HEK293 (cell line): ENCODE measurements around the gene DLG1.

Source experiments
- ZNF214 ChIP-seq: fragments of 450-650 bp; formaldehyde crosslinking; IDR thresholded peaks from 2 replicates; pipeline ENCODE4 v1.5.1; 2017; ENCODE audit warnings: missing biosample characterization, mild to moderate bottlenecking, missing genetic modification characterization, borderline replicate concordance
- ZNF274 ChIP-seq, 2 experiments: fragments of 200-500 bp in 1 of 2; fragments of 450-650 bp in 1 of 2; sonication (Bioruptor generic) in 1 of 2; formaldehyde crosslinking in 1 of 2; IDR thresholded peaks; 2 replicates each; pipeline versions ENCODE4 v1.5.1 to v1.6.1; 2014 to 2016; ENCODE audit warnings: borderline replicate concordance in 1 of 2, inconsistent platforms in 1 of 2, low read length in 1 of 2, missing biosample characterization in 1 of 2, missing genetic modification characterization in 1 of 2
- ZNF354C ChIP-seq: fragments of 450-650 bp; formaldehyde crosslinking; IDR thresholded peaks from 2 replicates; pipeline ENCODE4 v1.5.1; 2016; ENCODE audit warnings: missing biosample characterization, missing genetic modification characterization, low read depth, borderline replicate concordance
- ZNF514 ChIP-seq: fragments of 450-650 bp; formaldehyde crosslinking; IDR thresholded peaks from 2 replicates; pipeline ENCODE4 v1.5.1; 2016; ENCODE audit warnings: missing biosample characterization, missing genetic modification characterization
- TF ChIP-seq, protein P1 (sequence below): fragments of 450-650 bp; formaldehyde crosslinking; IDR thresholded peaks from 2 replicates; pipeline ENCODE4 v1.5.1; 2016; ENCODE audit warnings: missing biosample characterization, missing genetic modification characterization
- TF ChIP-seq, protein P2 (sequence below): fragments of 450-650 bp; formaldehyde crosslinking; IDR thresholded peaks from 2 replicates; pipeline ENCODE4 v1.5.1; 2016; ENCODE audit warnings: missing biosample characterization, missing genetic modification characterization

DNA sequence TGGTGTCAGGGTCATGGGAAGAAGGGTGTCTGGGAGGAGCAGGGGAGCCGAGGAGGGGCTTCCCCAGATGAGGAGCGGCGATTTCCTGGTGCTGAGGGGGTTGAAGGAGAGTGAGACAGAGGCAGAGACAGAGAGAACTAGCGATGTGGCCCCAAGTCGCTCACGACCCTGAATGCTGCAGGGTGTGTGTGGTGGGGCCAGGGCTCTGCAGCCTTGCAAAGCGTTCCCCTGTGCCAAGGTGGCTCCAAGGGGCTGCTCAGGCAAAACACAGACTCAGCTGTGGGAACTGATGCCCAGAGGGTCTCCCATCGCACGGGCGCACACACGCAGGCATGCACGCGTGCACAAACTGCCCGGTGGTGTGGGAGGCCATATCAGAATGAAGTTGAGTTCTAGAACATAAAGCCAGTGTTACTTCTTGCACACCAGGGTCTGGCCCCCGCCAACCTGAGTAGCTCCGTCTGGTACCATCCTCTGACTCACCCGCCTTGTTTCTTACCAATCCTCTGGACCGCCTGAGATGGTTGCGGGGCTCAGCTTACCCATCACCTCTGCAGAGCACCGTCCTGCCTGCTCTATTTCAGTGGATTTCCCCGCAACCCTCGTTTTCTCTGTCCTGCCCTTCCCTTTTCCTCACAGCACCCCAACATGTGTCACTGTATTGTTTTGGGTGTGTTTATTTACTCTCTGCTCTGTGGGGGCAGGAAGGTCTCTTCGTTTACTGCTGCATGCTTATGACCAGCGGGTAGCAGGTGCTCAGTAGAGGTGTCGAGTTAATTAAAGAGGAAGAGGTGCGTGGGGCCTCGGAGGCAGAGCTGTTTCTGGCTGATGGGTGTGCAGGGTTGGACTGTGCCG is 273.3 kb downstream of the DLG1 start:
- TF ChIP-seq, protein P1, sequence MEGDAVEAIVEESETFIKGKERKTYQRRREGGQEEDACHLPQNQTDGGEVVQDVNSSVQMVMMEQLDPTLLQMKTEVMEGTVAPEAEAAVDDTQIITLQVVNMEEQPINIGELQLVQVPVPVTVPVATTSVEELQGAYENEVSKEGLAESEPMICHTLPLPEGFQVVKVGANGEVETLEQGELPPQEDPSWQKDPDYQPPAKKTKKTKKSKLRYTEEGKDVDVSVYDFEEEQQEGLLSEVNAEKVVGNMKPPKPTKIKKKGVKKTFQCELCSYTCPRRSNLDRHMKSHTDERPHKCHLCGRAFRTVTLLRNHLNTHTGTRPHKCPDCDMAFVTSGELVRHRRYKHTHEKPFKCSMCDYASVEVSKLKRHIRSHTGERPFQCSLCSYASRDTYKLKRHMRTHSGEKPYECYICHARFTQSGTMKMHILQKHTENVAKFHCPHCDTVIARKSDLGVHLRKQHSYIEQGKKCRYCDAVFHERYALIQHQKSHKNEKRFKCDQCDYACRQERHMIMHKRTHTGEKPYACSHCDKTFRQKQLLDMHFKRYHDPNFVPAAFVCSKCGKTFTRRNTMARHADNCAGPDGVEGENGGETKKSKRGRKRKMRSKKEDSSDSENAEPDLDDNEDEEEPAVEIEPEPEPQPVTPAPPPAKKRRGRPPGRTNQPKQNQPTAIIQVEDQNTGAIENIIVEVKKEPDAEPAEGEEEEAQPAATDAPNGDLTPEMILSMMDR (tag by site-specific recombination), result no peak
- TF ChIP-seq ZNF514 (tag by site-specific recombination) (no peak), ZNF354C (tag by site-specific recombination) (no peak), ZNF214 (tag by site-specific recombination) (no peak), ZNF274 (IDR thresholded peaks at IDR 0.05; ENCODE audit: low read length) (no peak), ZNF274 (tag by site-specific recombination; IDR thresholded peaks at IDR 0.05; ENCODE audit: borderline replicate concordance) (no peak)
- TF ChIP-seq, protein P2, sequence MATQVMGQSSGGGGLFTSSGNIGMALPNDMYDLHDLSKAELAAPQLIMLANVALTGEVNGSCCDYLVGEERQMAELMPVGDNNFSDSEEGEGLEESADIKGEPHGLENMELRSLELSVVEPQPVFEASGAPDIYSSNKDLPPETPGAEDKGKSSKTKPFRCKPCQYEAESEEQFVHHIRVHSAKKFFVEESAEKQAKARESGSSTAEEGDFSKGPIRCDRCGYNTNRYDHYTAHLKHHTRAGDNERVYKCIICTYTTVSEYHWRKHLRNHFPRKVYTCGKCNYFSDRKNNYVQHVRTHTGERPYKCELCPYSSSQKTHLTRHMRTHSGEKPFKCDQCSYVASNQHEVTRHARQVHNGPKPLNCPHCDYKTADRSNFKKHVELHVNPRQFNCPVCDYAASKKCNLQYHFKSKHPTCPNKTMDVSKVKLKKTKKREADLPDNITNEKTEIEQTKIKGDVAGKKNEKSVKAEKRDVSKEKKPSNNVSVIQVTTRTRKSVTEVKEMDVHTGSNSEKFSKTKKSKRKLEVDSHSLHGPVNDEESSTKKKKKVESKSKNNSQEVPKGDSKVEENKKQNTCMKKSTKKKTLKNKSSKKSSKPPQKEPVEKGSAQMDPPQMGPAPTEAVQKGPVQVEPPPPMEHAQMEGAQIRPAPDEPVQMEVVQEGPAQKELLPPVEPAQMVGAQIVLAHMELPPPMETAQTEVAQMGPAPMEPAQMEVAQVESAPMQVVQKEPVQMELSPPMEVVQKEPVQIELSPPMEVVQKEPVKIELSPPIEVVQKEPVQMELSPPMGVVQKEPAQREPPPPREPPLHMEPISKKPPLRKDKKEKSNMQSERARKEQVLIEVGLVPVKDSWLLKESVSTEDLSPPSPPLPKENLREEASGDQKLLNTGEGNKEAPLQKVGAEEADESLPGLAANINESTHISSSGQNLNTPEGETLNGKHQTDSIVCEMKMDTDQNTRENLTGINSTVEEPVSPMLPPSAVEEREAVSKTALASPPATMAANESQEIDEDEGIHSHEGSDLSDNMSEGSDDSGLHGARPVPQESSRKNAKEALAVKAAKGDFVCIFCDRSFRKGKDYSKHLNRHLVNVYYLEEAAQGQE, result no peak
